GM21737 (cell line): ENCODE data around the gene LILRB1.
"Not testable (repeated sequence)": the region's sequence is repeated elsewhere in the genome, so short reads cannot be mapped to it uniquely, and the experiment has no call there.

ENCODE experiments used
- ATAC-seq: cut with Tn5 transposase; IDR thresholded peaks from one replicate; pipeline ENCODE4 v1.9.1; 2021; ENCODE audit warnings: mild to moderate bottlenecking, moderate library complexity; ENCODE audit not compliant: unreplicated experiment

The LILRB1 gene

GRCh38 chr19:54660964-54661363, 30.7 kb downstream of the LILRB1 start:
- ATAC-seq, result no peak

GRCh38 chr19:54661846-54662481, 31.7 kb downstream of the LILRB1 start:
- no peak for ATAC-seq

- ATAC-seq, result no peak
Observed at GRCh38 chr19:54662730-54663129, 32.4 kb downstream of the LILRB1 start, which contains the start of gene LILRB4. TSS of gene LILRB4 (plus strand) at chr19:54662985. CDS start at chr19:54663034, 49 bp downstream.

- no peak for ATAC-seq
Observed at GRCh38 chr19:54665530-54665929, 35.2 kb downstream of the LILRB1 start.

- no peak for ATAC-seq
Observed at GRCh38 chr19:54667217-54667616, 36.9 kb downstream of the LILRB1 start.

GRCh38 chr19:54668353-54668752, 38.1 kb downstream of the LILRB1 start:
- no peak for ATAC-seq

- ATAC-seq, result no peak
Observed at GRCh38 chr19:54670576-54671357, 40.5 kb downstream of the LILRB1 start.

GRCh38 chr19:54673222-54673621, 42.9 kb downstream of the LILRB1 start:
- ATAC-seq, result no peak

- no peak for ATAC-seq
Observed at GRCh38 chr19:54674021-54674617, 43.8 kb downstream of the LILRB1 start.

GRCh38 chr19:54676210-54676834, 46.0 kb downstream of the LILRB1 start:
- ATAC-seq, result not testable (repeated sequence)

GRCh38 chr19:54677217-54677616, 46.9 kb downstream of the LILRB1 start:
- no peak for ATAC-seq

- not testable (repeated sequence) for ATAC-seq
Observed at GRCh38 chr19:54681596-54681995, 51.3 kb downstream of the LILRB1 start.

- no peak for ATAC-seq
Observed at GRCh38 chr19:54682306-54682856, 52.1 kb downstream of the LILRB1 start.

GRCh38 chr19:54684527-54684926, 54.2 kb downstream of the LILRB1 start:
- ATAC-seq, result no peak
